Gastrocnemius medialis (tissue), 4 donors: ENCODE data around the gene GPSM3.

Experiments
- POLR2A ChIP-seq, 2 donors: fragments of 450-650 bp; IDR thresholded peaks; one replicate each; pipeline ENCODE4 v1.6.1; 2017; ENCODE audit warnings: antibody characterized with exemption in 2 of 2, mild to moderate bottlenecking in 2 of 2, moderate library complexity in 2 of 2
- TF ChIP-seq, protein P1 (sequence below), 5 experiments: fragments of 450-650 bp in 3 of 5; fragments of 200-600 bp in 2 of 5; sonication (generic) in 2 of 5; IDR thresholded peaks in 4 of 5; conservative IDR thresholded peaks in 1 of 5; 1 replicate in 4 of 5; 2 replicates in 1 of 5; pipeline ENCODE4 v1.5.1; 2016 to 2019; ENCODE audit warnings: antibody characterized with exemption in 5 of 5, mild to moderate bottlenecking in 3 of 5, moderate library complexity in 3 of 5

DNA sequence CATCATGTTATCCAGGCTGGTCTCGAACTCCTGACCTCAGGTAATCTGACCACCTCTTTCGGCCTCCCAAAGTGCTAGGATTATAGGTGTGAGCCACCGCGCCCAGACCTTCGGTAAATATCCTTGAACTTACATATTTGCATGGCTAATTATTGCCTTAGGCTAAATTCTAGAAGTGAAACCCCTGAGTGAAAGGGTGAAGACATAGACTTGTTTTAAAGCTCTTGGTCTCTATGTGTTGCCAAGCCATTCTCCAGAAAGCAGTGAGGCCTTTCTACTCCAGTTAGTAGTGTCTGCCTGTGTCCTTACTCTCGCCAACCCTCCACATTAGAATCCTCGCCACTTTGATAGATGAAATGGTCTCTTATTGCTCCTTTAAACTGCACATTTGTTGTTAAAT, 34.0 kb upstream of the GPSM3 start:
- TF ChIP-seq, protein P1, sequence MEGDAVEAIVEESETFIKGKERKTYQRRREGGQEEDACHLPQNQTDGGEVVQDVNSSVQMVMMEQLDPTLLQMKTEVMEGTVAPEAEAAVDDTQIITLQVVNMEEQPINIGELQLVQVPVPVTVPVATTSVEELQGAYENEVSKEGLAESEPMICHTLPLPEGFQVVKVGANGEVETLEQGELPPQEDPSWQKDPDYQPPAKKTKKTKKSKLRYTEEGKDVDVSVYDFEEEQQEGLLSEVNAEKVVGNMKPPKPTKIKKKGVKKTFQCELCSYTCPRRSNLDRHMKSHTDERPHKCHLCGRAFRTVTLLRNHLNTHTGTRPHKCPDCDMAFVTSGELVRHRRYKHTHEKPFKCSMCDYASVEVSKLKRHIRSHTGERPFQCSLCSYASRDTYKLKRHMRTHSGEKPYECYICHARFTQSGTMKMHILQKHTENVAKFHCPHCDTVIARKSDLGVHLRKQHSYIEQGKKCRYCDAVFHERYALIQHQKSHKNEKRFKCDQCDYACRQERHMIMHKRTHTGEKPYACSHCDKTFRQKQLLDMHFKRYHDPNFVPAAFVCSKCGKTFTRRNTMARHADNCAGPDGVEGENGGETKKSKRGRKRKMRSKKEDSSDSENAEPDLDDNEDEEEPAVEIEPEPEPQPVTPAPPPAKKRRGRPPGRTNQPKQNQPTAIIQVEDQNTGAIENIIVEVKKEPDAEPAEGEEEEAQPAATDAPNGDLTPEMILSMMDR (IDR thresholded peaks at IDR 0.05 in 4 of 5, conservative IDR thresholded peaks at IDR 0.05 in 1 of 5) = no peak
- TF ChIP-seq POLR2A (IDR thresholded peaks at IDR 0.05) = no peak
